Kidney tubule cell (primary cell): ENCODE measurements around the gene ESRP2.

Experiments
- DNase-seq: peaks from one replicate; pipeline ENCODE4 v3.0.0-alpha.2; 2018; ENCODE audit warnings: low spot score

The ESRP2 gene

DNA sequence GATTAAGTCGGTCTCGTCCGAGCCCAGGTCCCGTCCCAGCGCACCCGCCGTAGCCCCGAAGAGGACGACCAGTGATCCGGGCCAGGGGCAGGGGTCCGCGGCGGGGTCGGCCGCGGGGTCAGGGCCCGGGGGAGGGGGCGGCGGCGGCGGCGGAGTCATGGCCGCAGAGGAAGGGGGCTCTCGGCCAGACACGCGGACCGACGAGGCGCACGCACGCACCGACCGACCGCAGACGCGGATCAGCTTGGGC, at the start of gene ESRP2:
Gene ESRP2, minus strand, starts transcription at position 241 of the 250 bp plus-strand sequence. Its CDS starts 82 bp downstream, at position 159.
- DNase-seq: no peak

DNA sequence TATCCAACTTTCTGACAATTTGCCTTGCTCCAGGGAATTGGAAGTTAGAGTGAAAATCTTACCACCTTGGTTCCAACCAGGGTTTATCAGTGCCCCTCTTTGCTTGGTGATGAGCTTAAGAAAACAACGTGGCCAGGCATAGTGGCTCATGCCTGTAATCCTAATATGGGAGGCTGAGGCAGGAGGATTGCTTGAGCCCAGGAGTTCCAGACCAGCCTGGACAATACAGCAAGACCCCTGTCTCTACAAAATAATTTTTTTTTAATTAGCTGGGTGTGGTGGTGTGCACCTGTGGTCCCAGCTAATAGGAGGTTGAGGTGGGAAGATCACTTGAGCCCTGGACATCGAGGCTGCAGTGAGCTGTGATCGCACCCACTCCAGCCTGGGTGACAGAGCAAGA, 49.8 kb upstream of the ESRP2 start:
- no peak for DNase-seq

DNA sequence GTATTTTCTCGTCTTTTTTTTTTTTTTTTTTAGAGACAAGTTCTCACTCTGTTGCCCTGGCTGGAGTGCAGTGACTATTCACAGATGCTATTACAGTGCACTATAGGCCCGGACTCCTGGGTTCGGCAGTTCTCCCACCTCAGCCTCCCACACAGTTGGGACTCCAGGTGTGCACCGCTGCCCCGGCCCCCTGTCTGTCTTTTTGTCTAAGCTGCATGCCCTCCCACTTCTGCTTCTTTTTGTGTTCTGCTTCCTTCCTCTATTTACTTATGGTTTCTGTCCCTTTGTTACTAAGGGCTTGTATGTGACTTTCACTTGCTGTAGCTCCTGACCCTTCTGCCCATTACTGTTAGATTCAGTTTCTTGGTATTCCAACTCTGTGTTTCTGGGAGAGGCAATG, 48.9 kb upstream of the ESRP2 start:
- no peak for DNase-seq

DNA sequence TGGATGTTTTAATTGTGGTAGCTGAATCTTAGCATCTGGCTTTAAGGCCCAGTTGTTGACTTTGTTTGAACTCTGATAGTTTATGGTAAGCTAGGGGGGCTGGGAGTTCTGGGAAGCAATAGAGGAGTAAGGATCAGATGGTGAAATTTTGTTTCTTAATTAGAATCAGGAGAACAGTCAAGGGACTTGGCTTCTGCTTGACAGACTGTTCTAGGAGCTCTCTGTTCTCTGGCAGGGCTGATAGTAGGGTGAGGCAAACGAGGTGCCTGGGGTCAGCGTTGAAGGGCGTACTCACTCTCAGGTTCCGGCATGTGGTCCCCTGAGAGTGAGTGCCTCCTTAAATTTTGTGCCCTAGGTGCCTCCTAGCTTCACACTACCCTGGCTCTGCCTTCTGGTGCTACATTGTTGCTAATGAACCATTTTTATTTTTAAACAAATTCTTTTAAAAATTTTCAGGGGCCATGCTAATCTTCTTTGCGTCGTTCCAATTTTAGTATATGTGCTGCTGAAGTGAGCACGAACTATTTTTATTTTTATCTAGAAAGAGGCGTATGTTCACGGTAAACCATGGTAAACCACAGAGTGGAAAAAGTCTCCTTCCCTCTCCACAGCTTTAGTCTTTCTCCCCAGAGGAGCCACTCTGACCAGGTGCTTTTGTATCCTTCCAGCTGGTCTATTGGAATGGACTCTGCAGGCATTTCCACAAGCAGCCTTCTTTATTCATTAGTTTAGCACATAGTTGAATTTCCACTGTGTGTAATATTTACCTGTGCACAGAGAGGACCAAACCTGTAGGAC, 48.1 kb upstream of the ESRP2 start:
- no peak for DNase-seq

DNA sequence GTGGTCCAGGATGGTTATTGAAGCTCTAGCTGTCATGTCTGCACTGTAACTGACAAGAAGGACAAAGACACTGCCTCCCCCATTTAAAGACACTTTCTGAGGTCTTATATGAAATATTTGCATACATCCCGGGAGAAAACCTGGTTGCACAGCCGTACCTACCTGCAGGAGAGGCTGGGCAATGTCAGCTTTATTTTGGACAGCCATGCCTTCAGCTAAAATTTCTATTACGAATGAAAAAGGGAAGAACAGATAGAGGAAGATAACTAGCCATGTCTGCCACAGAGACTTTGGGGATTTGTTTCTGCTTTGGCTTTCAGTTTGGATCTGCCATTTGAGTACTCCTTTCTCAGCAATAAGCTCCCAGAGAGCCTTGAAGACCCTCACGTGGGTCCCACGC, 47.4 kb upstream of the ESRP2 start:
- DNase-seq: no peak

DNA sequence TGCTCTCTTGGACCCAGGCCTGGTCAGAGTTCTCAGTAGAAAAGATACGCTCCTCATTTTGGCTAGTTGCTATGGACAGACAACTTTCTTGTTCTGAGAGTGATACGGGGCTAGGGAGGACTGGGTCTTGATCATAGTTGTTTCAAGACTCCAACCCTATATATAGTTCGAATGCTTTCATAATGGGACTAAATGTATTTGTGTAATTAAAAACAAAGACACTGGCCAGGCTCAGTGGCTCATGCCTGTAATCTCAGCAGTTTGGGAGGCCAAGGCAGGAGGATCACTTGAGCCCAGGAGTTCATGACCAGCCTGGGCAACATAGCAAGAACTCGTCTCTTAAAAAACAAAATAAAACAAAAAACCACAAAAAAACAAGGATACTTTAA, 46.1 kb upstream of the ESRP2 start:
- DNase-seq: no peak

DNA sequence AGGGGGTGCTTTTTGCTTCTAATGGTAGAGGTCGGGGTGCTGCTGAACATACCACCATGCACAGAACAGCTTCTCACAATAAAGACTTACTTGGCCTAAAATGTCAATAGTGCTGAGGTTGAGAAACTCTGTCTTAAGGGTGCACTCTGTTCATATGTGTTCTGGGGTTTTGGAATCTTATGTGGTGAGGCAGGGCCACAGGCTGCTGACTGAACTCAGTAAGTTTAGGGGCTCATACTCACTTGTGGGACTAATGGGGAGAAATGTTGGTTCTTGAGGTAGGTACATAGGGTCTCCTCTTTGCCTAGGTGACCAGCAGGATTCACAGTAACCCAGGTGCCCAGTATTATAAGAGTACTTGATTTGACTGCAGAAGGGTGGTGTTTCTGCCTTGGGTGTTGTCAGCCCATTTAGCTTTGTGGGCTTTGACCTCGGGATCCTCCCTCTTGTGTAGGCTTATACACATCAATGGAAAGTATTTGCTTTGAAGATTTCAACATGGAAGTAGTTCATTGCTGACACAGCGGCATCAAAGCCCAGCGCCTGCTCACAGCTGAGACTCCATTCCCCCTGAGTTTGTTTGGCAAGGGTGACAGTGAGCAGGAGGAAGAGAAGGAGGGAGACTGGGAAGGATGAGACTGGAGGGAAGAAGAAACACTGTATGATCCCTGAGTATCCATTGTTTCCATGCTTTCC, 45.6 kb upstream of the ESRP2 start:
- no peak for DNase-seq

DNA sequence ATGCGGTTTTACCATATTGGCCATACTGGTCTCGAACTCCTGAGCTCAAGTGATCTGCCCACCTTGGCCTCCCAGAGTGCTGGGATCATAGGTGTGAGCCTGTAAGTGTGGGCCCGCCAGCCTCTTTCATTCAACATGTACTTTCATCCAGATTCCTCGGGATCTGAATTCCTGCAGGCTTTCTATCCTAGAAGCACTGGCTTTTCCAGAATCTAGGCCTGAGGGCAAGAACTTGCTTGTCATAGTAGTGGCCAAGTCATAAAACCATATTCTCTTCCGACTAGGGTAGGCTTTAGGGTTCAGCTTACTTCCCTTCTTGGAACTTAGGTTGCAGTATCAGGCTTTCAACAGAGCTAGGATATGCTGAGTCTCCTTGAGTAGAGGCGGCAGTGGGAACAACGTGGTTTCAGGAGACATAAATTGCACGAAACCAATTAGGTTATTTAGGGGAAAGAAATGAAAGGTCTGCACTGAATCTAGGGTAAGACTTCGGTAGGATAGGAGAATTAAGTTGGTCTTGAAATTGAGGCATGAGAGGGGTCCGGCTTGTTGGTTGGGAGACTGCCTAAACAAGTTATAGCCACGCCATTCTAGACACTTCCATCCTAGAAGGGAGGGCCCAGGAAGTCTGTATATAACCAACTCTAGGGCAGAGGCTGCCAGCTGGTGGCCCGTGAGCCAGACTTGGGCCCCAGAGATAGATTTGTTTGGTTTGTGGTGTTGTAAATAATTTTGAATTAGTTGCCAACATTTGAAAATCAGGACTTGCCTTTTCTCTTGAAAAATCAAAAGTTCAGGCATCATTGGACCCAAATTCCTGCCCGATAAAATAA, 44.0 kb upstream of the ESRP2 start:
- DNase-seq: no peak

DNA sequence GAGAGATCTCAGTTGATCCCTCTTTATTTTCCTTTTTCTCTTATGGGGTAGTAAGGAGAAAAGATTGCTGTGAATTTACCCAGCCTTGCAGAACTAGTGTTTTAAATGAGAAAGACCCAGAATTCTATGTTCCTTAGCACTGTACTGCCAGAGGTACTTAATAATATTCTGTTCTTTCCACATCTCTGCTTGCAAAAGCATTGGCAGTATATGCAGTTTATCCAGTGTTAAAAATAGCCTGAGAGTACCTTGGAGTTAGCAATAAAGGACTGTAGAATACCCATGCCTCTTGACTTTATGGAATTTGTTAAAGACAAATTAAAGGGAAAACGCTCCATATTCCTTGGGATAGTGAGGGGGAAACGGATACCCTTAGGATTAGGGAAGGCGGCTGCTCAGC, 40.3 kb upstream of the ESRP2 start:
- no peak for DNase-seq

DNA sequence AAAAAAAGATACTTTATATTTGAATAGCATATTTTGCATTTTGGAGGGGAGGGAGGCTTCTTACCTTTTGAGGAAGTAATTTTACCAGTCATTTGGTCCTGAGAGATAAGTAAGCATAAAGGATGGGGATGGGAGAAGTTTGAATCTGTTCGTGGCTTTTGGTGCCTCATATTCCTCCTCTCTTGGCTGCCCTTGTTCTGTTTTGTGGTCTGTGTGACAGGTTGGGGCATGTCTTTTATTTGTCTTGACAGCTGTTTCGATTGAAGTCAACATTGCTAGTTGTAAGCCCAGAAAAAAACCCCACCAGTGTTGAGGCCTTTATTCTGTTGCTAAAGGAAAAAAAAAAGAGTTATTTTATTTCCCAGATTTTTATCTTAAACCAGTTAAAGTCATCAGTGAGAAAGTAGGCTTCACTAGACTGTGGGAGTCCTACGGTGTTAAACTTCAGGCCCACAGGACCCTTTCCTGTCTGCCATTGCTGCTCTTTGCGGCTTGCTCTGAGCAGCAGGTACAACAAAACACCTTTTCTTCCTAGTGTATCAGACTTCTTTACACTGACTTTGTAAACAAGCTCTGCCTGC, 39.8 kb upstream of the ESRP2 start:
- no peak for DNase-seq

DNA sequence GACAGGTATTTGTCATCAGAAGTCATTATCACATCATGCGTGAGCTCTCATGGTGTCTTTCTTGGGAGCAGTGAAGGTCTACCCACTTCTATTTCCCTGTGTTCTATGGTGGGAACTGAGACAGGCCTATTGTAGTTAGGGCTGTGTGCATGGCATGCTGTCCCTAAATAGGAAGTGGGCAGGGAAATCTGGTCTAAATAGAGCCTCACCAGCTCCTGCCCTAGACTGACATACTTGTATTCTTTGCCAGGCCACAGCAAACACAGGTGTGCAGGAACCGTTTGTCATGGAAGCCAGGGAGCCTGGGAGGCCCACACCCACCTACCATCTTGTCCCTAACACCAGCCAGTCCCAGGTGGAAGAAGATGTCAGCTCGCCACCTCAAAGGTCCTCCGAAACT, 38.5 kb upstream of the ESRP2 start:
- DNase-seq: no peak

DNA sequence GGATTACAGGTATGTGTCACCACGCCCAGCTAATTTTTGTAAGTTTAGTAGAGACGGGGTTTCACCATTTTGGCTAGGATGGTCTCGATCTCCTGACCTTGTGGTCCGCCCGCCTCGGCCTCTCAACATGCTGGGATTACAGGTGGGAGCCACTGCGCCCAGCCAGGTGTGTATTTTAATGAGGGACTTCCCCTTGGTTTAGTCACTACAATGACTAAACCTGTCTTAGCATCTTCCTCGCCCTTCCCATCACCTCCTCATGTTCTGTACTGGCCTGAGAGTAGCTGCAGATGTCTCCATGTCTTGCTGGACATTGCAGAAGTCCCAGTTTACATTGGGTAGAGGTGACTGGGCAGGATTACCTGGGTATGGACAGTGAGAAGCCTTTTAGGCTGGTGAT, 38.0 kb upstream of the ESRP2 start:
- DNase-seq: peak; percentile 44

DNA sequence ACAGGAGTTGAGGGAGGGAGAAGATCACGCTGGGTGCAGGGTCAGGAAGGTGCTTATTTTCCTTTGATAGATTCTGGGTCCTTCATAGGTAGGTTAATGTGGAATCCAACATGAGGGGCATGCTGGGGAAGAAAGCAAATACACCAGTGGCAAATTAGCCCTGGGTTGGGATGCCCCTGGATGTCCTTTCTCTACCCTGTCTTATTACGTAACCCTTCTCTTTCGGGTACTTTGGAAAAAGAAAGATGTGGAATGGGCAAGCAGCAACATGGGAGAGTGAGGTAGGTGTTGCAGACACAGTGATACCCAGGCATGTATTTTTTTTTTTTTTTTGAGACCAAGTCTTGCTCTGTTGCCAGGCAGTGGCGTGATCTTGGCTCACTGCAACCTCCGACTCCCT, 37.5 kb upstream of the ESRP2 start:
- no peak for DNase-seq

DNA sequence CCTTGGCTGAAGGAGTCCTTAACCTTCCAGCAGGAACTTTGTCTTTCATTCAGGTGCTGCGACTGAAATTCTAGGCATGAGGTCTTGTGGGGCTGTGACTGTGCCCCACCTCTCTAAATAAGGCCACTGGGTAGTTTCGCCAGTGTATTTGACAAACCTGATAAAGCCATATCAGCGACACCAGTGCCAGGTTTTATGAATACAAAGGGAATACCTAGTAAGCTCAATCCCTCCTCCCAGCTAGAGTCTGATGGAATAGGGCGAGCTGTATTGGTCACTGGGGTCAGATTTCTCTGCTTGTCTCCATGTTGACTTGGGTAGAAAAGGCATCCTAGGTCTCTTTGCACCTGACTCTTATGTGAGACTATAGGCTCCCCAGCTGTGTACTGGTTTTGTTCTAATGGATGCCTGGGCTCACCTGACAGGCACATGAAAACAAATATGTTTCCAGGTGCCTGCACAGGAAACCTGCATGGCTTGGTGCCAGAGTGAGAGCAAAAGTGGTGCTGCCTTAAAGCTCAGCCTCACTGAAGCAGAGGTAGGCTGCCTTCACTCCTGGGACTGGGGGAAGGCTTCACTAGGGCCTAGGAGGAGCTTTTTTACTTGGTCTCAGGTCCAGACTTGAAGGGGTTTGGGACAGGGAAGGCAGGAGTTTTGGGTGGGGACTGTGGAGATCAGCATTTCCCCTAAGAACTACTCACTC, 36.7 kb upstream of the ESRP2 start:
- no peak for DNase-seq

DNA sequence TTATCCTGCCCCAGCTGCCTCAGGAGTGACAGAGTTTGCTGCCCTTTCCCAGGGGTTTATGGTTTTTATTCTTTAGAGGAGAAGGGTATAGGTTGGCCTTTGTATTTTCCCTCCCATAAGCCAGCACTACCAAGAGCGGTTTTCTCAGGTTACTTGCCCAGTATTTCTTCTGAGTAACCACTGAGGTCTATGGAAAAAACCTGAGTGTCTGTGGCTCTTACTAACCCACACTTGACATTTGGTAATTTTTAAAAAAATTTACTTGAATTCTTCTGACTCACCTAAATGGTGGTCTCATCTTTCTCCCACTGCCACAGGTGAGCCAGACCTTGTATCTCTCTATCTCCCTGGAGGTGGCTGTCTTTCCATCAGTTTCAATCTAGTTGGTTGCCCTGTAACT, 34.4 kb upstream of the ESRP2 start:
- DNase-seq: no peak

DNA sequence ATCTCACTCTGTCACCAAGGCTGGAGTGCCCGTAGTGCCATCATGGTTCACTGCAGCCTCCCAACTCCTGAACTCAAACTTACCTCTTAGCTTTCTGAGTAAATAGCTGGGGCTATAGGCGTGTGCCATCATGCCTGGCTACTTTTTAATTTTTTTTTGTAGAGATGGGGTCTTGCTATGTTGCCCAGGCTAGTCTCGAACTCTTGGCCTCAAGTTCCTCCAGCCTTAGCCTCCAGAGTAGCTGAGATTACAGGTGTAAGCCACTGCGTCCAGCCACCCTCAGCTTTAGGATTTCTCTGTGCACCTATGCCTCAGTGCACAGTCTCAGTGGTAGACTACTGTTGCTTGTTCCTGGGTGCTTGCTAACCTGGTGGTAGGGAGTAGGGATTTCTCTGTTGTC, 33.9 kb upstream of the ESRP2 start:
- DNase-seq: no peak

DNA sequence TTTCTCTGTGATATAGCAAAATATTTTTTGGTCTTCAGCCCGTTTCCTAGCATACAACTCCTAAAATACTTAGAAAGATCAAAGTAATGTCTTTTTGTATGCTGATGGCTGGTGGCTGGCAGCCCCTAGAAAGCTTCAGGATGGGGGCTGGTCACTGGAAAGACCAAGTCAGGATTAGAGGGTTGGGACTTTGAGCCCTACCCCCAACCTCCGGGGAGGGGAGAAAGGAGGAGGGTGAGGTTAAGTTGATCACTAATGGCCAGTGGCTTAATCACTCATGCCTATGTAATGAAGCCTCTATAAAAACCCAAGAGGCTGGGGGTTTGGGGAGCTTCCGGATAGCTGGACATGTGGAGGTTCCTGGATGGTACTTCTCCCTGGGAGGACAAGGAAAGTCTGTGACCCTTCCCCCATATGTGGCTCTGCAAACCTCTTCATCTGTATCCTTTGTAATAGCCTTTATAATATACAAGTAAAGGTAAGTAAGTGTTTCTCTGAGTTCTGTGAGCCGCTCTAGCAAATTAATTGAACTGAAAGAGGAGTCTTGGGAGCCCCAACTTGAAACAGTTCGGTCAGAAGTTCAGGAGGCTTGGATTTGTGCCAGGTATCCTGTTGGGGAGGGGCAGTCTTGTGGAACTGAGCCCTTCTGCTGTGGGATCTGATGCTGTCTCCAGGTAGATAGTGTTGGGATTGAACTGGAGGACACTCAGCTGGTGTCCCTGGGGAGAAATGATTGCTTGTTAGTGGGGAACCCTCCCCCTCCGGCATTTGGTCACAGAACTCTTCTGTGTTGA, 31.9 kb upstream of the ESRP2 start:
- no peak for DNase-seq

DNA sequence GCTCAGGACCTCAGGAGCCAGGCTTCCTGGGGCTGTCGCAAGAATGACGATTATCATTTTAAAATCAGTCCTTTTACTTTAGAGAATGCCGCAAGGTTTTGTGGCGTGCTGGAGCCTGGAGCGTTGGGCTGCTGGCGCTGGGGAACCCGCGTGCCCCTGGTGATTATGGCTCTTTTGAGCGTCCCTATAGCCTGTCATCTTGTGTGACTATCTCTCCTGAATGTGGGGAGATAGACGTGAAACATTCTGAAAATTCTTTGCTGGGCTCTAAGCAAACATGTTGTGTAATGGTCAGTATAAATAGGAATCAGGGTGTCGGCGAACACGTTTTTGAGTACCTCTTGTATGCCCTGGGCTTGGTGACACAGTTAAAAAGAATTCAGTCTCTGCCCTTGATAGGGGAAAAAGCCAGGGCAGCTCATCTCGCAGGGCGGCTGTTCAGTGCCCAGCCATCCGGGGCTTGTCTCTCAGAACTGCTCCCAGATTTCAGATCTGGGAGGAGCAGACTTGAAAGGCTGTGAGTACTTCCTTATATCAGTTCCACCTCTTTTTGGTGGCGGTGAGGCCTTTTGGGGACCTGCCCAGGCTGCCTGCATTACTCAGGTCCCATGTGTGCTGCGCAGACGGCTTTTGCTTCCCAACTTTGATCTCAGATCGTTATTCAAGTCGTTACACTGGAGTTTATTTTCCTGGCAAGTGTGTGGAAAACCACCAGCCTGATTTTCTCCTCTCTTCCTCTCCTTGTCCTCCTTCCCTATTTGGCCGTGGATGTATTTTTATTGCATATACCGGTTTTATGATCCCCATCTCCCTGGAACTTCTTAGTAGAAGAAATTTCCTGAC, 29.4 kb upstream of the ESRP2 start:
- DNase-seq: peak; percentile 94

DNA sequence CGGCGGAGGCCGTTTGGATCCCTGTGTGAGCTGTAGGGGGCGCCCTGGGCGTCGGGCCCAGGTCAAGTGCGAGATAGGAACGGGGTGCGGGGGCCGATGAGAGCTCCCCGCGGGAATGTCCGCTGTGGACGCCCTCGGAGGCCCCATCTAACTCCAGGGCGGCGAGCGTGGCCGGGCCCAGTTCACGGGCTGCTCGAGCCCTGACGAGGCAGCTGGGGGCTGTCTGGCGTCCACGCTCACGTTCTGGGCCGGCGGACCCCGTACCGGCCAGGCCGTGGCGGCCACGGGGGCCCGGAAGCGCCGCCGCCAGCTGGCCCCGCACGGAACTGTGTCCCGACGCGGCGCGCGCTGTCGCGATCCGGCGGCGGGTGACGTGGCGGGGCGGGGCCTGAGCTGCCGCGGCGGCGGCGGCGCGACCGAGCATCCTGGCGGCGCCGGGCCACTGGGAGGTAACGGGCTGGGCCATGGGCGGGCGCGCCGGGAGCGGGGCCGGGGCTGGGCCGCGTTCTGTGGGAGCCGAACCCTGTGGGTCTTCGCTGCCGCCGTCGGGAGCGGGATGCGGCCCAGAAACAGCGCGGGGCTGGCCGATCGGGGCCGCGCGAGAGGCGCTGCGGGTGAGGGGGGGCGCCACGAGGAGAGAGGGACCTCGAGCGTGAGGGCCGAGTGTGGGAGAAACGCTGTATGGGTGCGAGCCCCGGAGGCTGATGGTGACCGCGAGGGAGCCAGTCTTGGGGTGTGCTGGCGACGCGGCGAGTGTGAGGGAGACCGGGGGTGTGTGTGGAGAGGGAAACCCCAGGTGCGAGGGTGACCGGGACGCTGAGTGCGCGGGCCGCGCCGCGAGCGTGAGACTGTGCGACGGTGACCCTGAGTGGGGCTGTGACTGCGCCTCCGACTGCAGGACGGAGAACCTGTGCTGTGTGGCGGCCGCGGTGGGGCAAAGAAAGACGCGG, 28.5 kb upstream of the ESRP2 start, which contains the start of gene SLC7A6:
Gene SLC7A6, plus strand, starts transcription at position 399 of the 950 bp plus-strand sequence. CDS start 10,201 bp downstream, outside the sequence.
- DNase-seq: peak; percentile 73
